ENCODE data around the gene LGR4. TPM values are rescaled to one million over a fixed set of nuclear protein-coding genes. Genes with fewer than 3 reads are reported as not detected.
A peak's percentile ranks its signal among the peaks of the same experiment; 100 is the strongest.
"Not testable (repeated sequence)": the region's sequence is repeated elsewhere in the genome, so short reads cannot be mapped to it uniquely, and the experiment has no call there.

The LGR4 gene
- total RNA-seq, 4 donors from 2014 or later, result 26.5 to 51.3 (median 31.9) TPM

DNA sequence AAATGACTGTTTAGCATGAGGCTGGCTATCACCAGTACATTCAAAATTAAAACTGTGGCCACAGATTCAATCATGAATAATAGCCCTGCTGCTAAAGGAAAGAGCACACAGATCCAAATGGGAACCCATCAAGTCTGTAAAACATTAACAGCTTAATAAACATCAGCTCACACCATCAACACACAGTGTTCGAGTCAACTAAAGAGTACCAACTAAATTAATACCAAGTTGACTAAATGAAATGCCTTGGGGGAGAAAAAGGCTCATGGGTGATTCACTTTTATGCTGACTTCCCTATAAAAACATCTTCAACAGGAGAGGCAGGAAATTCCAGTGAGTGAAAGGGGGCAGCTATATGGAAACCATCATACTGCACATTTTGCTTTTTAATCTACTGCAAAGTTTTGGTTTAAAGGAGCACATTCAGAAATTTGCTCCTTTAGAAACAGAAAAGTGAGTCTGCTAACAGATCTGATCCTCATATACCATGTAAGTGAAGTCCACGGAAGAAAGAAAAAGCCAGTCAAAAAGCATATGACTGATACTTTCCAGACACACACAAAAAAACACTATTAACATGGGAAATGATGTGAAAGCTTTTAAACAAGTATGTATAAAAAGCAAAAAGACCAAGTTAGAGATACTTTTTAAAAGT lies 16.3 kb downstream of the LGR4 start:
- H3K36me3 ChIP-seq, result no peaks in the 10 kb centered on the region
- 33 to 41% methylated on average over 2 of the region's 2 CpGs for WGBS, 2 donors

GRCh38 chr11:27455667-27456066 lies 16.9 kb downstream of the LGR4 start:
- H3K27ac ChIP-seq, result peak overlapping the region in 1 of 4 donors; percentile 31
- no peaks in the 10 kb centered on the region for H3K27me3 ChIP-seq
- H3K36me3 ChIP-seq, result no peaks in the 10 kb centered on the region
- no peak for TF ChIP-seq EP300 (IDR thresholded peaks at IDR 0.05)
- TF ChIP-seq CTCF (IDR thresholded peaks at IDR 0.05), result no peak
- no peak for TF ChIP-seq POLR2A (IDR thresholded peaks at IDR 0.05)
- WGBS, 2 donors, result 91 to 94% methylated on average over 4 of the region's 4 CpGs
- H3K9me3 ChIP-seq, result no peaks in the 10 kb centered on the region
- H3K4me1 ChIP-seq, result peaks cover 0 to 30% (median 2%) of the 10 kb centered on the region in 4 donors
- H3K4me3 ChIP-seq, result no peak overlapping the region
- DNase-seq (ENCODE audit: low spot score in 2 of 2), result no peak

More for the DNA sequence above, 16.3 kb downstream of the LGR4 start:
- peak overlapping the region in 1 of 4 donors; percentile 31 for H3K27ac ChIP-seq
- TF ChIP-seq POLR2A (IDR thresholded peaks at IDR 0.05) (no peak), CTCF (IDR thresholded peaks at IDR 0.05) (no peak), EP300 (IDR thresholded peaks at IDR 0.05) (no peak)
- H3K27me3 ChIP-seq, result no peaks in the 10 kb centered on the region
- H3K4me1 ChIP-seq, result peaks cover 0 to 27% (median 3%) of the 10 kb centered on the region in 4 donors
- no peak for DNase-seq (ENCODE audit: low spot score in 2 of 2)
- no peaks in the 10 kb centered on the region for H3K9me3 ChIP-seq
- no peak overlapping the region for H3K4me3 ChIP-seq

GRCh38 chr11:27453701-27454100 lies 18.9 kb downstream of the LGR4 start:
- WGBS, 2 donors, result 90 to 95% methylated on average over 1 of the region's 1 CpG
- no peak overlapping the region for H3K4me3 ChIP-seq
- no peak for TF ChIP-seq EP300 (IDR thresholded peaks at IDR 0.05)
- TF ChIP-seq POLR2A (IDR thresholded peaks at IDR 0.05), result no peak
- TF ChIP-seq CTCF (IDR thresholded peaks at IDR 0.05), result no peak
- H3K27ac ChIP-seq, result no peak overlapping the region
- no peaks in the 10 kb centered on the region for H3K36me3 ChIP-seq
- H3K27me3 ChIP-seq, result no peaks in the 10 kb centered on the region
- H3K9me3 ChIP-seq, result no peaks in the 10 kb centered on the region
- peaks cover 0 to 36% (median 2%) of the 10 kb centered on the region in 4 donors for H3K4me1 ChIP-seq
- DNase-seq (ENCODE audit: low spot score in 2 of 2), result no peak

- no peaks in the 10 kb centered on the region for H3K36me3 ChIP-seq
- H3K27ac ChIP-seq, result peak overlapping the region in 2 of 4 donors; percentile 36 to 48
- H3K4me3 ChIP-seq, result no peak overlapping the region
- 93% methylated on average over 3 of the region's 3 CpGs for WGBS, 2 donors
- peaks cover 0 to 36% (median 6%) of the 10 kb centered on the region in 4 donors for H3K4me1 ChIP-seq
- no peak for TF ChIP-seq POLR2A (IDR thresholded peaks at IDR 0.05)
- no peak for TF ChIP-seq CTCF (IDR thresholded peaks at IDR 0.05)
- TF ChIP-seq EP300 (IDR thresholded peaks at IDR 0.05), result no peak
- no peaks in the 10 kb centered on the region for H3K9me3 ChIP-seq
- DNase-seq (ENCODE audit: low spot score in 2 of 2), result no peak
- H3K27me3 ChIP-seq, result no peaks in the 10 kb centered on the region
These were observed 20.4 kb downstream of the LGR4 start for GRCh38 chr11:27452147-27452546.

GRCh38 chr11:27451244-27451965 lies 21.2 kb downstream of the LGR4 start:
- 72 to 86% methylated on average over 1 of the region's 1 CpG for whole genome bisulfite sequencing, 2 donors
- Histone ChIP-seq H3K36me3 (no peaks in the 10 kb centered on the region), H3K27ac (peak overlapping the region in 3 of 4 donors; percentile 21 to 48 (median 36)), H3K27me3 (no peaks in the 10 kb centered on the region), H3K4me1 (peaks cover 0 to 29% (median 6%) of the 10 kb centered on the region in 4 donors), H3K9me3 (no peaks in the 10 kb centered on the region), H3K4me3 (no peak overlapping the region)
- TF ChIP-seq EP300 (IDR thresholded peaks at IDR 0.05) (no peak), CTCF (IDR thresholded peaks at IDR 0.05) (no peak), POLR2A (IDR thresholded peaks at IDR 0.05) (no peak)
- DNase-seq (ENCODE audit: low spot score in 2 of 2), result no peak

DNA sequence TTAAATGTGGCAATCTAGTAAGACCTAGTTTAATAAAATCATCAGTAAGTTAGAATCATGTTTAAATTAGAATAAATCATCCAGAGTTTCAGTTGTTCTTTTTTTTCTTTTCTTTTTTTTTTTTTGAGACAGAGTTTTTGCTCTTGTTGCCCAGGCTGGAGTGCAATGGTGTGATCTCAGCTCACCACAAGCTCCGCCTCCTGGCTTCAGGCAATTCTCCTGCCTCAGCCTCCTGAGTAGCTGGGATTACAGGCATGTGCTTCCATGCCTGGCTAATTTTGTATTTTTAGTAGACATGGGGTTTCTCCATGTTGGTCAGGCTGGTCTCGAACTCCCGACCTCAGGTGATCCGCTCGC lies 24.4 kb downstream of the LGR4 start:
- not testable (repeated sequence) for DNase-seq (ENCODE audit: low spot score in 2 of 2); H3K27ac ChIP-seq; H3K4me3 ChIP-seq; H3K27me3 ChIP-seq; H3K9me3 ChIP-seq; H3K36me3 ChIP-seq
- 92 to 97% methylated on average over 5 of the region's 5 CpGs for WGBS, 2 donors
- peaks cover 0 to 49% (median 10%) of the 10 kb centered on the region in 4 donors for H3K4me1 ChIP-seq

Data from tibial nerve (tissue), 4 donors.